GM19468 (cell line): ENCODE results near the gene CSTB.

Experiments used
- ATAC-seq: cut with Tn5 transposase; IDR thresholded peaks from one replicate; pipeline ENCODE4 v1.9.1; 2021; ENCODE audit warnings: mild to moderate bottlenecking, moderate library complexity, moderate number of reproducible peaks; ENCODE audit not compliant: unreplicated experiment; ENCODE audit errors: extremely low read depth

The CSTB gene

DNA sequence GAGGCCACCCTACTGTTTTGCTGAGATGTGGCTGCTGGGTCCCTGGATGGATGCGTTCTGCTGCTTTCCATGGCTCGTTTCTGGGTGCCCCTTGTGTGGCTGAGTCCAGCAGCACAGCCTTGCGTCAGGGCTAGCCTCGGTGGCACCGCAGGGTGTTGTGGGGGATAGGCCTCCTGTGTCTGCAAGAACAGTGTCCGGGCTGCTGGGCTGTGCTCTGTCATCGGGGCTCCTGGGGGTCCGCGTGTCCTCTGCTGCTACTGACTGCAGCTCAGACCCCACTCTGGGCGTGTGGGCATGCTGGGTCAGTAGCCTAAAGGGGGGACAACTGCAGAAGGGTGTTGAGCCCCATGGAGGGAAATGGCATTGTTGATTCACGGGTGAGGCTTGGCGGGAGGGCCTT lies 18.2 kb upstream of the CSTB start:
- ATAC-seq, result no peak

DNA sequence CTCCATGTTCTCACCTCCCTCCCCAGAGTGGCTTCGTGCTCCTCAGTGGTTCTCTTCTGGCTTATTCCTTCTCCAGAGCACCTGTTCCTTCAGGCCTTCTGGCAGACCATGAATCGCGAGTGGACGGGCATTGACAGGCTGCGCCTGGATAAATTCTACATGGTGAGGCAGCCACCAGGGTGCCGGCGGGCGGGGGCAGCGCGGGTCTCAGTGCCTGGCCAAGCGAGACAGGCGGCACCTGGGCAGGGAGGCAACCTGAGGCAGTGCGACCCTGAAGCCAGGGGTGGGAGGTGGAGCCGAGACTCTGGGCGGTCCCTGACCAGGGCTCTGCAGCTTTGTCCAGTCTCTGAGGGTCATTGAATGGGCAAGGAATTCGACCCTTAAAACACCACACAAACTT lies 17.1 kb upstream of the CSTB start:
- no peak for ATAC-seq

DNA sequence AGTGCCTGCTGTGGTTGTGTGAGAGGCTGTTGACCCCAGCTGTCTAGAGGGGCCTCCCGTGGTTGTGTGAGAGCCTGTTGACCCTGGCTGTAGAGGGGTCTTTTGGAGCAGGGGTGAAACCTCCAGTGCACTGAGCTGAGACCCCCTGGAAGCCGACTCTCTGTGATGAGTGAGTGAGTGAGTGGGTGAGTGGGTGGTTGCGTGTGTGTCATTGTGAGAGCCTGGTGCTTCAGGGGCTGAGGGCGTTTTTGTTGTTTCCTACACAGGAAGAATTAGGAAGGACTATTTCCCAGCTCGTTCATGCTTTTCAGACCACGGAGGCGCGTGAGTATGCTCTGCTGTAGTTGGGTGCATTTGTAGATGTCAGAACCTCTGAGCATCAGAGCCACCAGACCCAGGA lies 16.3 kb upstream of the CSTB start:
- ATAC-seq, result no peak

DNA sequence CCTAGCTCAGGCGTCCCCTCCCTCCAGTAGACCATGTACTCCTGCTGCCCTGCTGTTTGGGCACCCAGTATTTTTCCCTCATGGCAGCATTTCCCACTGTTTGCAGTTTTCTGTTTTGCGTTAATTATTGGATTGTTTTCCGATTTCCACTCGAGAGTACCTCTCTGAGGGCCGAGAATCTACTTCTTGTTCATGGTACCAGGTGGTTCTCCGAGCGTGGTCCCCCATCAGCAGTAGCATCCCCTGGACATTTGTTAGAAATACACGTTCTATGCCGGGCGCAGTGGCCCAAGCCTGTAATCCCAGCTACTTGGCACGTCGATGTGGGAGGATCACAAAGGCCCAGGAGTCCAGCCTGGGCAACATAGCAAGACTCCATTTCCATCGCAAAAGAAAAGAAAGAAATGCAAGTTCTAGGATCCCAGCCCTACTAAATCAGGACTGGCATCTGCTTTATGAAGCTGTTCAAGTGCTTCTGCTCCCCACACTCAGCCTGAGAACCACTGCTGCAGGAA lies 14.0 kb upstream of the CSTB start:
- no peak for ATAC-seq

DNA sequence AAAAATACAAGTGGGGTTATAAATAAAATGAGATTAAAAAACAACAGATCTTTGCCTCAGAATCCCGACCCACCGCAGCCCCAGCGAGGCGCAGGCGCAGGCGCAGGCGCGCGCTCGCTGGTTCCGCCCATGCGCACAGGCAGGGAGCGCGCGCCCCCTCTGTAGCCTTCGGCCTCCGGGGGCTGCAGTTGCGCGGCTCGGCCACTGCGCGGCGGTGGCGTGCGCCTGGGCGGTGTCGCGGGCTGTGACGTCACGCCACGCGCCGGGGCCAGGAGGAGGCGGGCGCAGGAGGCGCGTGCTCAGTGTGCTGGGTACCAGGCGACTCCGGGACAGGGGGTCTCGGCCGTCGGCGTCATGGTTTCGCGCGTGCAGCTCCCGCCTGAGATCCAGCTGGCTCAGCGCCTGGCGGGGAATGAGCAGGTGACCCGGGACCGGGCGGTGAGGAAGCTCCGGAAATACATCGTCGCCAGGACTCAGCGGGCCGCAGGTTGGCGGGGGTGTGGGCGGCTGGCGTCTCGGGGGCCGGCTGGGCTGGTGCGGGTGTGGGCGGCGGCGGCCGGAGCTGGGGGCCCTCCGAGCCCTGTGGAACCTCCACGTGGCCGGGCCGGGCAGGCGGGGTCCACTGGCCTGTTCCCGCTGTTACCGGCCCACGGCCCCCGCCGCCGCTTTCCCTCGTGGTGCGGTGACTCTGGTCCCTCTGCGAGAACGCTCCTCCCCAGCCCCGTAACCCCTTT lies 13.3 kb upstream of the CSTB start, which contains the start of gene RRP1:
TSS of gene RRP1 (plus strand) at position 302 of the 734 bp plus-strand sequence. CDS start at position 355, 53 bp downstream.
- ATAC-seq, result peak; percentile 80

DNA sequence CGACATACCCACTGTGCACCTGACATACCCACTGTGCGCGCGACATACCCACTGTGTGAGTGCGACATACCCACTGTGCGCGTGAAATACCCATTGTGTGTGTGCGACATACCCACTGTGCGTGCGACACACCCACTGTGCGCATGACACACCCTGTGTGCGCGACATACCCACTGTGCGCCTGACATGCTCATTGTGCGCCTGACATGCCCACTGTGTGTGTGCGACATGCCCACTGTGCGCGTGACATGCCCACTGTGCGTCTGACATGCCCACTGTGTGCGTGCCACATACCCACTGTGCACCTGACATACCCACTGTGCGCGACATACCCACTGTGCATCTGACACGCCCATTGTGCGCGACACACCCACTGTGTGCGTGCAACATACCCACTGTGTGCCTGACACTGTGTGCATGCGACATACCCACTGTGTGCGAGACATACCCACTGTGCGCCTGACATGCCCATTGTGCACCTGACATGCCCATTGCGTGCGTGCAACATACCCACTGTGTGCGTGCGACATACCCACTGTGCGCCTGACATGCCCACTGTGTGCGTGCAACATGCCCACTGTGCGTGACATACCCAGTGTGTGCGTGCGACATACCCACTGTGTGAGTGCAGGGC lies 10.8 kb upstream of the CSTB start:
- ATAC-seq, result no peak

DNA sequence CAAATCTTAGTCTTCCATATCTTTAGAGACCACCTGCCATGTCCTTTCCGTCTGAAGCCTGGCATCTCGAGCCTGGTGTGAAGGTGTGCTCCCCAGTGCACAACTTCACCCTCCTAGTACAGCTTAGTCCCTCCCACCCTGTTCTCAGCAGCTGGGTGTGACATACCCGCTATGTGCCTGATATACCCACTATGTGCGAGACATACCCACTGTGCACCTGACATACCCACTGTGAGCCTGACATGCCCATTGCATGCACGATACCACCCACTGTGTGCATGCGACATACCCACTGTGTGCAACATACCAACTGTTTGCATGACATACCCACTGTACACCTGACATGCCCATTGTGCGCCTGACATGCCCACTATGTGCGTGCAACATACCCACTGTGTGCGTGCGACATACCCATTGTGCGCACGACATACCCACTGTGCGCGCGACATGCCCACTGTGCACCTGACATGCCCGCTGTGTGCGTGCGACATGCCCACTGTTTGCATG lies 10.2 kb upstream of the CSTB start:
- no peak for ATAC-seq

DNA sequence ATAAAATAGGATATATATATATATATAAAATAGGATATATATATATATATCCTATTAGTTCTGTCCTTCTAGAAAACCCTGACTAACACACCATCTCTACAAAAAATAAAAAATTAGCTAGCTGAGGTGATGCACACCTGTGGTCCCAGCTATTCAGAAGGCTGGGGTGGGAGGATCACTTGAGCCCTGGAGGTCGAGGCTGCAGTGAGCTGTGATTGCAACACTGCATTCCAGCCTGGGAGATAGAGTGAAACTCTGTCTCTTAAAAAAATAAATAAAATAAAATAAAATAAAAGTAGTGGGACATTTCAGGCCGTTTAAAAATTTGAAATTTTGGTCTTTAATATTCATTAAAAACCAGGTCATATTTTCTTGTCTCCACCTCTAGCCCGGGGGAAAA lies 9.0 kb upstream of the CSTB start:
- ATAC-seq, result no peak

DNA sequence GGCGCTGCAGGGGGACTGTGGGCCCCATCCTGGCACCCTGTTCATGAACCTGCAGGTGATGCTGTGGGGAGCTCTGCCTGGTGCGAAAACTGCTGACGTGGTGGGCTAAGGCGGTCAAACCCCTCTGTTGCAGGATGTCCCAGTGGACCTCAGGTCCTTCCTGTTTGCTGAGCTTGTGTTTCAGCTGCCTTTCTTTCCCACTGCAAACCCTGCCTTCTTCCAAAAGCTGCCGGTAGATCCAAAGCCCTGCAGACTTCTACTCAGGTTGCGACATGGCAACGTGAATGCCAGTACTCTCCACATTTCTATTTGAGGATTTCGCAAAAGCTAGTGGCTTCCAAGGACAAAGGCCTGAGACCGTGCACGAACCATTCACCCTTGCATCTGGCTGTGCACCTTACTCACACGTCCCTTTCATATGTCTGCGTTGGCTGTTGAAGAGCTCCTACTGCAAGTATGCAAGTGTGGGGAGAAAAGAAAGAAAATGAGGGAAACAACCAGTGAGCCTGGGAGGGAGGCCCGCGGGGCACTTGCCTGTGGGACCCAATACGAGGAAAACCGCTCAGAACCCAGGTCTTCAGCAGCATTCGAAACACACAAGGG lies 7.1 kb upstream of the CSTB start:
- no peak for ATAC-seq

DNA sequence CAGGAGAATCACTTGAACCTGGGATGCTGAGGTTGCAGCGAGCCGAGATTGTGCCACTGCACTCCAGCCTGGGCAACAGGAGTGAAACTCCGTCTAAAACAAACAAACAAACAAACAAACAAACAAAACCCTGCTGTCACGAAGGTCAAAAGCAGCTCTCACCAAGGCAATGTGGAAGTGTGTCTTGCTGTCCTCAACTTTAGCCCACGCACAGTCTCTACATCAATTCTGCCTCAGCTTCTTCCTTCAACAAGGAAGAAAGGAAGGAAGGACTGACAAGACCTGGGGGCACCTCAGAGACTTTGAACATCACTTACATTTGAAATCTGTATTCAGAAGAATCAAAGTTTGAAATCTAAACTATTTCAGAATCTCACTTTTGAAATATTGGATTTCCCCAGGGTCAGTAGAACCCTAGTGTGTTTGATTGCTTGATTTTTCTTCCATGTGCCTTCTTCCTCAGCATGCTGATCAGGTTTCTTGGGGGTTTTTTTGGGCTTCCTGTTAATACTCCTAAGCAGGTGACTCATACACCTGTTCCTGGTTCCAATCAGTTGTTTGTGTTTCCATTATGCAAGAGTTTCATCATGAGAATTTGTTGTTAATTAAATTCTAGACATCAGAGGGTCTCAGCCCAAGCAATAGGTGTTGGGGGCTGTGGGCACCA lies 6.5 kb upstream of the CSTB start:
- ATAC-seq, result no peak

DNA sequence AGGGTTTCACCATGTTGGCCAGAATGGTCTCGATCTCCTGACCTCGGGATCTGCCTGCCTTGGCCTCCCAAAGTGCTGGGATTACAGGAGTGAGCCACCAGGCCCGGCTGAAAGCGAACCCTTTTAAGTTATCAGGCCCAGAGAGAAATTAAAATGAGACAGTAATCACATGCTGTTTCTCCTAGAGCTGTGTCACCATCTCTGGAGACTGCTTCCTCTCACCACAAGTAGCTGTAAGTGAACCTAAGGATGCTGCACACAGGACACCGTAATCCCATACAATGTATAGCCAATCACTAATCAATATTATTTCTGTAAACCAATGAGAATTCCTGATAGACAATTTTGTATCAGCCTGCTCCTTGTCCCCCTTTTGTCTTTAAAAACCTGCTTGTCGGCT lies 5.7 kb upstream of the CSTB start:
- ATAC-seq, result no peak

DNA sequence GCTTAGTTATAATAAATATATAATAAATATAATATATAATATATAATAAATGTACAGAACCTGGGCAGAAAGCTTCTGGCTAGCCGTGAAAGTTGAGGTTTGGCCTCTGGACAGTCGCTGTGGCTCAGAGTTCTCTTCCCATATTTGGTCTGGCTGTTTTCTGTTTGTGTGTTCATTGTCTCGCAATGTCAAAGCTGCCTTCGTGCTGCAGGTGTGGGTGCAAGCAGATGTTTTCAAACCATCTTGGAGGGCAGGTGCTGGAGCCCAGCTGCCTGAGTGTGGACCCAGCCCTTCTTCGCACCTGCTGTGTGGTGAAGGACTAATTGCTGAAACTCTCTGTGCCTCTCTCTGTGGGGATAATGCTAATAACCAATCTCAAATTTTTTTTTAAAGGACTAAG lies 3.6 kb upstream of the CSTB start:
- peak; percentile 24 for ATAC-seq

DNA sequence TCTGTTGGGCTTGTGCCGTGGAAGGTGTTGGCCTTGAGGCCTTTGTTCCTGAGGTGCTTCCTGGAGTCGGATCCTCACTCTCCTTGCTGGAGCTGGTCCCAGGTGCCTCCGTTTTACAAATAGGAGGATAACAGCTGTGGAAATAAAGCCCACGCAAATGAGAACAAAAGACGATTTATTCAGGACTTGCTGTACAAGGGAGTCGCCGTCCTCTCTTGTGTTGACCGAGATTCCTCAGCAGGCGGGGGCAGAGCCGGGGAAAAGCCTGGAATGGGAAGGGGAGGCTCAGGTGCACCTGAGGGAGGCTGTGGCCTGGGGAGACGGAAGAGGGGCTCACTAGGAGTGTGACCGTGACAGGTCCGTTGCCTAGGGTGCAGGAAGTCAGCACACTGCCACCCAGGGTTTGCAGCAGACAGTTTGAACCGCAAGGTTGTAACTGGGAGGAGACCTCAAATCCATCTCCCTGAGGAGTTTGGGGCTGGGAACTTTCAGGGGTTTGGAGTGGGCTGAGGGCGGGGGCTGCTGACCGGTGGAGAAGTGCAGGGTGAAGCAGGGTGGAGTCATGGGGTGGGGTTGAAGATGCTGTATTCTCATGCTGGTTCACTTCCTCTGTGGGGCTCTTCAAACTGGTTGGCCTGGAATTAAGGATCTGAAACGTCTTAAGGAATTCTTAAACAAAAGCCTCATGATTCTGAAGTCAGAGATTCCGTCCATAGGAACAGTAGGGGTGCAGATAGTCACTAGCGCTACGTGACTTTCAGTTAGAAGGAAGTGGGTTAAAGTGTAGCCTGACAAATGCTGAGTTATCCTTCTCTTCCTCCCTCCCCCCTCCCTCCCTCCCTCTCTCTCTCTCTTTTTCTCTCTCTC lies 2.6 kb upstream of the CSTB start:
- ATAC-seq, result no peak

DNA sequence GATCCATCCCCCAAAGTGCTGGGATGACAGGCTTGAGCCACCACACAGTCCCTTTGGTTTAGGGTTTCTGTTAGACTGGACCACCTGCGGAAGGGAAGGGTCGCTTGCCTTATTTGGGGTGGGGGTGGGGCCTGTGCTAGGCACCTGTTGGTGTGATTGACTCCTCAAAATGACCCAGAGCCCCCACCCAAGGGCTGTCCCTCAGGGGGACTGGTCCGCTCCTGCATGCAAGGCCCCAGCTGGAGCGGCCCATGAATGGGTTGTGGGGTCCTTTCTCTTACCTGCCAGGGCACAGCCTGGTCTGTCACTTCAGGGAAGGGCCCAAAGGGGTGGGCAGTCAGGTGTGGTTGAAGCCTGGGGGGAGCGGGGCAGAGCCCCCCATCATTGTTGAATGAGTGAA lies 1.8 kb upstream of the CSTB start:
- no peak for ATAC-seq

DNA sequence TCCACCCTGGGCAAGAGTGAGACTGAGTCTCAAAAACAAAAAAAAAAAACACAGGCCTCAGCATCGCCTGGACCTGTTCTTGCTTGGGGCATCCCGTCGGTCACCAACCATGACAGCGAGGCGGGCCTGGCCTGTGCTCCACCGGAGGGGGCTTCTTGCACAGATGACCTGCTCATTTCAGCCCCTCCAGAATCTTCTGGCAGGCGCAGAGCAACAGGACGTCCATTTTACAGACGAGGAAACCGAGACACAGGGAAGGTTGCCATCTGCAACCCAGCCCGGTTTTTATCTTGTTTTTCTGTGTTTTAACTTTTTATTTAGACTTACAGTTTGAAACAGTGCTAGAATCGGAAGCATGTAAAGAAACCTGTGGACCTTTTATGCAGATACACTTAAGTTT lies 918 bp downstream of the CSTB start:
- no peak for ATAC-seq

DNA sequence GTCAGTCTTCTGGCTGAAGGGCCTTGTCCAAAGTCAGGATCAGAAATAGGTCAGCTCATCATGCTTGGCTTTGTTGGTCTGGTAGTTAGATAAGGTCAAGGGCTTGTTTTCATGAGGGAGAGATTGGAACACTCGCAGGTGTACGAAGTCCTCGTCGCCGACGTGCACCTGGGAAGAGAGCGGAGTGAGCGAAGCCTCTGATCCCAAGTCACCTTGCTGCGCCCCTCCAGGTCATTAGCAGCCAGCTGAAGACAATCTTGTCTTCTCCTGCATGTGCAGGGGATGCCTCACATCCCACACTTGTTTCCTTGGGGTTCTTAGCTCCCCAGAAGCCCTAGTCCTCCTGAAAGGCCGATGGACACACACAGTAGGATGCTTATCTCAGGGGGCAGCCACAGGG lies 1.9 kb downstream of the CSTB start:
- ATAC-seq, result no peak

DNA sequence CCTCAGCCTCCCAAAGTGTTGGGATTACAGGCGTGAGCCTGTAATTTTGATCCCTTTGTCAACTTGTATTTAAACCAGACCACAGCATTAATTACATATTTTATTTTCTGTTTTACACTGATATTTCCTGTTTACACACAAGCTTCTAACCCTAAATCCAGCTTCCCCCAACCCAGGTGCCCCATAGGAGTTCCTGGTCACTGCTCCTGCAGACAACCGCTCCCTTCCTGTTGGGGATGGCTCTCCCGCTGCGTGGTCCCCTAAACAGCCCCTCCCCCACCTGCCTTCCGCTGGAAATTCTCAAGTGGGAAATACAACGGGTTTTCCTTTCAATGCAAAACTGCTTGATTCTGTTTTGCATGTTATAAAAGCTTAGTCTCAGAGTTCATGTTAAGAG lies 3.7 kb downstream of the CSTB start:
- ATAC-seq, result no peak

DNA sequence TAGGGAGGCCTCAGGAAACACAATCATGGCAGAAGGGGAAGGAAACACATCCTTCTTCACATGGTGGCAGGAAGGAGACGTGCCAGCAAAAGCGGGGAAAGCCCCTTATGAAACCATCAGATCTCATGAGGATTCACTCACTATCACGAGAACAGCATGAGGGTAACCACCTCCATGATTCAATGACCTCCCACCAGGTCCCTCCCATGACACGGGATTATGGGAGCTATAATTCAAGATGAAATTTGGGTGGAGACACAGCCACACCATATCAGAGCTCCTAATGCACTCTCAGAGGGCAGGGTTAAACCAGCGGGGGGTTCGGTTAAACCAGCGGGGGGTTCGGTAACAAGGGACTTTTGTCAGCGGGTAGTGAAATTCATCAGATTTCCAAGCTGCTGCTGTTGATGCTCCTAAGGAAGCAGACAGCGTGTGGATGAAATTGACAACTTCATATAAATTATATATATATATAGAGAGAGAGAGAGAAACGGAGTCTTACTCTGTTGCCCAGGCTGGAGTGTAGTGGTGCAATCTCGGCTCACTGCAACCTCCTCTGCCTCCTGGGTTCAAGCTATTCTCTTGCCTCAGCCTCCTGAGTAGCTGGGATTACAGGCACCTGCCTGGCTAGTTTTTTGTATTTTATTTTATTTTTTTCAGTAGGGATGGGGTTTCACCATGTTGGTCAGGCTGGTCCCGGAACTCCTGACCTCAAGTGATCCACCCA lies 4.2 kb downstream of the CSTB start:
- no peak for ATAC-seq

DNA sequence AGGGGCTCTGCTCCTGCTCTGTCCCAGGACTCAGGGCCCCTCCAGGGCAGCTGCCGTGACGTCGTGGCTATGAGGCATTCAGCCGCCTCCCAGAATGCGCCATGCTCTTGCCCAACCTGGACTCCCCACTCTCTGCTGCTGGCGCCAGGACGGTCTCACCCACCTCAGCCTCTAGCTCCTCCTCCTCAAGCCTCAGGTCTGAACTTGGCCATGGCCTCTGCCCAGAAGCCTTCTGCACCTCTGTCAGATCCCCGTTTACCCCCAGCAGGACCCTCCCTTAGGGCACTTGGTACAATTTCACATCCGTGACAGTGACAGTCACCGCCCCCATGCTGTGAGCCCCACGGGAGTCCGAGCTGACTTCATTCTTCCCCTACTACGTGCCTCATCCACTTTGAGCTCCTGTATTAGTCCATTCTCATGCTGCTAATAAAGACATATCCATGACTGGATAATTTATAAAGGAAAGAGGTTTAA lies 4.9 kb downstream of the CSTB start:
- ATAC-seq, result no peak
